ENCODE results near the gene MLPH. TPM values are rescaled to one million over a fixed set of nuclear protein-coding genes. Genes with fewer than 3 reads are reported as not detected.

Gene MLPH
- total RNA-seq, 1 donor from 2014 or later = not detected

DNA sequence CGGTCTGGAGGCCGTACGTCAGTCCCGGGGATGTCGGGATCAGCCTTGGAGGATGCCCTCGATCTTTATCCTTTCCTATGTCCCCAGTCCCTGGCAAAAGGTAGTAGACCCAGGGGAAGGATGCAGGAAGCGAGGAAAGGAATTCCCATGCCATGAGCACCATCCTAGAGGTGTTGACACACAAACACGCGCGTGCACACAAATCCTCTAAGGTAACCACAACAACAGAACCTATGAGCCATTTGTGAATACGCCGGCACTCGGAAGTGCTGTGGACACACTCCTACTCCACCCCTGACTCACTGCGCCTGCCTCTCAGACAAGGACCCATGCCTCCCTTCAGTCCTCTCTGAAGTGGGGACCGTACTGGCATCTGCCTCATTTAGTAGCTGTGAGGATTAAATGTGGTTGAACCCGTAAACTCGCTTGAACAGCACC, 11.3 kb upstream of the MLPH start:
- H3K9me3 Mint-ChIP-seq = no peaks in the 10 kb centered on the region
- no peak overlapping the region for H3K27ac Mint-ChIP-seq (ENCODE audit: unreplicated experiment)
- H3K36me3 Mint-ChIP-seq (ENCODE audit: low read depth) = no peaks in the 10 kb centered on the region
- H3K27me3 Mint-ChIP-seq (ENCODE audit: low read depth) = peaks cover 51% of the 10 kb centered on the region
- peak overlapping the region; percentile 77 for H3K4me3 Mint-ChIP-seq
- DNase-seq (ENCODE audit: low read depth, low spot score) = no peak
- TF ChIP-seq, protein P1, sequence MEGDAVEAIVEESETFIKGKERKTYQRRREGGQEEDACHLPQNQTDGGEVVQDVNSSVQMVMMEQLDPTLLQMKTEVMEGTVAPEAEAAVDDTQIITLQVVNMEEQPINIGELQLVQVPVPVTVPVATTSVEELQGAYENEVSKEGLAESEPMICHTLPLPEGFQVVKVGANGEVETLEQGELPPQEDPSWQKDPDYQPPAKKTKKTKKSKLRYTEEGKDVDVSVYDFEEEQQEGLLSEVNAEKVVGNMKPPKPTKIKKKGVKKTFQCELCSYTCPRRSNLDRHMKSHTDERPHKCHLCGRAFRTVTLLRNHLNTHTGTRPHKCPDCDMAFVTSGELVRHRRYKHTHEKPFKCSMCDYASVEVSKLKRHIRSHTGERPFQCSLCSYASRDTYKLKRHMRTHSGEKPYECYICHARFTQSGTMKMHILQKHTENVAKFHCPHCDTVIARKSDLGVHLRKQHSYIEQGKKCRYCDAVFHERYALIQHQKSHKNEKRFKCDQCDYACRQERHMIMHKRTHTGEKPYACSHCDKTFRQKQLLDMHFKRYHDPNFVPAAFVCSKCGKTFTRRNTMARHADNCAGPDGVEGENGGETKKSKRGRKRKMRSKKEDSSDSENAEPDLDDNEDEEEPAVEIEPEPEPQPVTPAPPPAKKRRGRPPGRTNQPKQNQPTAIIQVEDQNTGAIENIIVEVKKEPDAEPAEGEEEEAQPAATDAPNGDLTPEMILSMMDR (conservative IDR thresholded peaks at IDR 0.05) = peak; percentile 38
- peaks cover 4% of the 10 kb centered on the region for H3K4me1 Mint-ChIP-seq

DNA sequence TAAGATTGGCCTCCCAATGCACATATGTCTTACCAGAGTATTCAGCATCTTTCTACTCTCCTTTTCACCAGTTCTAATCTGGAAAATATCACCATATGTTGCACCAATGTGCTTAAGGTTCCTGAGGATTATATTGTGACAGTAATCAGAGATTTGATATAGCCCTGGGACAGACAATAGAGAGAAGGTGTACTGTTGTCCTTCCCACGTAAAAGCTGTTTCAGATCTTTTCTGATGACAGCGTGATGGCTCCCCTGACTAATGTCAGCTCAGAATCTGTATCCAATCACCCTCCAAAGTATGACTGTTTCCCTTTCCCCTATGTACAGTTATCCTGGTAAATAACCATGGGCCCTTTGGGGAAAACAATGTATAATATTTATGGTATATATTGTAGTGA, 9.0 kb upstream of the MLPH start:
- H3K36me3 Mint-ChIP-seq (ENCODE audit: low read depth) = no peaks in the 10 kb centered on the region
- peak overlapping the region; percentile 29 for H3K4me3 Mint-ChIP-seq
- DNase-seq (ENCODE audit: low read depth, low spot score) = no peak
- H3K27ac Mint-ChIP-seq (ENCODE audit: unreplicated experiment) = no peak overlapping the region
- H3K27me3 Mint-ChIP-seq (ENCODE audit: low read depth) = peaks cover 72% of the 10 kb centered on the region
- H3K4me1 Mint-ChIP-seq = peaks cover 4% of the 10 kb centered on the region
- H3K9me3 Mint-ChIP-seq = no peaks in the 10 kb centered on the region
- TF ChIP-seq, protein P1 (conservative IDR thresholded peaks at IDR 0.05) = no peak

DNA sequence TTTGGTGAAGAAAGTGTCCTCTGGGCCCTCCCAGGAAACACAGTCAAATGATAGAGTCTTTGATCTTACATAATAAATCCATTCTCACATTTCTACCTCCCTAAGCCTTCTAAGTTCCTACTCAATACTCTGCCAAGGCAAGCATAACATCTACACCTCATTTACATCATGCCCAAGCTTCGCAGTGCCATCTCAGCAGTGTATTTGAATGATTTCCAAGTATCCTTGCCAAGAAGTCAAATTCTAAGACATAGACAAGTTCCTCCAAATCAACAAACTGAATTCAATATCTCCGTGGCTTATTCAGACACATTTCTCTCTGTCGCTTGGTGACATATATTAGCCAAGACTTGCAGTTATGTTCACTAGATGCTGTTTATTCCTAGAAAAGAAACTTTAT, 8.1 kb upstream of the MLPH start:
- H3K36me3 Mint-ChIP-seq (ENCODE audit: low read depth) = no peaks in the 10 kb centered on the region
- H3K4me1 Mint-ChIP-seq = peaks cover 4% of the 10 kb centered on the region
- no peak for DNase-seq (ENCODE audit: low read depth, low spot score)
- H3K27me3 Mint-ChIP-seq (ENCODE audit: low read depth) = peaks cover 80% of the 10 kb centered on the region
- TF ChIP-seq, protein P1 (conservative IDR thresholded peaks at IDR 0.05) = no peak
- H3K27ac Mint-ChIP-seq (ENCODE audit: unreplicated experiment) = no peak overlapping the region
- peak overlapping the region; percentile 2 for H3K4me3 Mint-ChIP-seq
- H3K9me3 Mint-ChIP-seq = no peaks in the 10 kb centered on the region

DNA sequence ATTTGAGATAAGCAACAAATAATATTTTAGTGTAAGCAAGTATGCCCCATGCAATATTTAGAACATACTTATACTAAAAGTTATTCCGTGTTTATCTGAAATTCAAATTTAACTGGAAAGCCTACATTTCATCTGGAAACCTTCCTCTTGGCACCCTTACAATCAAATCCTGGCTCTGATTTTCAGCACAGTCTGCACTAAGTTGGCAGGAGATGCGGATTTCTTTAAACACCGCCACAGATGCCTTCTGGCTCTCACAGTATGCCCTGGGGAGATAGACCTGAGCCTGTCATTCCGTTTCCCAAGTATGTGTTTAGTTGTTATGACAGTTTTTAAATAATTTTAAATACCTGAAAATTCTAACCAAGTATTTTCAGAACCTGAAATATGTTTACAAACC, 7.3 kb upstream of the MLPH start:
- Mint-ChIP-seq H3K27ac (ENCODE audit: unreplicated experiment) (no peak overlapping the region), H3K9me3 (no peaks in the 10 kb centered on the region), H3K27me3 (ENCODE audit: low read depth) (peaks cover 88% of the 10 kb centered on the region), H3K36me3 (ENCODE audit: low read depth) (no peaks in the 10 kb centered on the region), H3K4me3 (no peak overlapping the region), H3K4me1 (peaks cover 4% of the 10 kb centered on the region)
- TF ChIP-seq, protein P1 (conservative IDR thresholded peaks at IDR 0.05) = no peak
- DNase-seq (ENCODE audit: low read depth, low spot score) = no peak

DNA sequence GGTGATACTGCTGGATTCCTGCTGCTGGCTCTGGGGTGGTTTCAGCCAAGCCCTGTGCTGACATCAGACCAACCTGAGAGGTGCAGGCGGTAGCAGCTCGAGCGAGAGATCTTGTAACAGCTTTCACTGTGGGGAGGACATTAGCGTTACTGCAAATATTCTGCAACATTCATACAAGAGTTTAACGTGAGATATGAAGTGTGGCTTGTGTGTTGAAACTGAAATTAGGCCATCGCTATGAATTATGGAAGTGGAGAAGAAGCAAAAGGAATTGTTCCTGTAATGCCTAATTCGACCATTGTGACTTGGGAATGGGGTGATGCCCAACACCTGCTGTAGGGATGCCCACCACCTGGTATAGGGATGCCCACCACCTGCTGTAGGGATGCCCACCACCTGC, 6.5 kb upstream of the MLPH start:
- H3K9me3 Mint-ChIP-seq = no peaks in the 10 kb centered on the region
- H3K4me1 Mint-ChIP-seq = peaks cover 4% of the 10 kb centered on the region
- H3K27ac Mint-ChIP-seq (ENCODE audit: unreplicated experiment) = no peak overlapping the region
- TF ChIP-seq, protein P1 (conservative IDR thresholded peaks at IDR 0.05) = no peak
- no peak for DNase-seq (ENCODE audit: low read depth, low spot score)
- no peaks in the 10 kb centered on the region for H3K36me3 Mint-ChIP-seq (ENCODE audit: low read depth)
- H3K27me3 Mint-ChIP-seq (ENCODE audit: low read depth) = peaks cover 95% of the 10 kb centered on the region
- no peak overlapping the region for H3K4me3 Mint-ChIP-seq
